Neuronal stem cell (in vitro differentiated cells): ENCODE results near the gene IRF6.
A peak's percentile ranks its signal among the peaks of the same experiment; 100 is the strongest.

Source experiments
- DNase-seq: peaks from one replicate; pipeline ENCODE4 v3.0.0-alpha.2; 2013; ENCODE audit warnings: low spot score
- H2AFZ ChIP-seq: one replicate; pipeline ENCODE4 v1.6.1; 2013; ENCODE audit warnings: mild to moderate bottlenecking, low read length, inconsistent platforms
- H2AK5ac ChIP-seq: 2 replicates; pipeline ENCODE4 v1.6.1; 2013; ENCODE audit warnings: low read depth, mild to moderate bottlenecking, inconsistent platforms, low read length, moderate library complexity, mixed read lengths
- H2BK120ac ChIP-seq: 2 replicates; pipeline ENCODE4 v1.6.1; 2013; ENCODE audit warnings: low read depth, mild to moderate bottlenecking, inconsistent platforms, low read length, moderate library complexity, mixed read lengths
- H2BK12ac ChIP-seq: one replicate; pipeline ENCODE4 v1.6.1; 2013; ENCODE audit warnings: low read length, inconsistent platforms
- H2BK15ac ChIP-seq: 2 replicates; pipeline ENCODE4 v1.6.1; 2013; ENCODE audit warnings: mild to moderate bottlenecking, low read length, inconsistent platforms, mixed read lengths
- H2BK5ac ChIP-seq: one replicate; pipeline ENCODE4 v1.6.1; 2013; ENCODE audit warnings: inconsistent platforms, mild to moderate bottlenecking, low read length, moderate library complexity
- H3K14ac ChIP-seq: one replicate; pipeline ENCODE4 v1.6.1; 2013; ENCODE audit warnings: low read length, inconsistent platforms
- H3K18ac ChIP-seq: 2 replicates; pipeline ENCODE4 v1.6.1; 2013; ENCODE audit warnings: low read length, inconsistent platforms
- H3K23ac ChIP-seq: 2 replicates; pipeline ENCODE4 v1.6.1; 2013; ENCODE audit warnings: low read depth, mild to moderate bottlenecking, mixed read lengths, low read length, inconsistent platforms; ENCODE audit not compliant: poor library complexity
- H3K27ac ChIP-seq: replicated peaks from 3 replicates; pipeline ENCODE4 v1.5.1; 2013; ENCODE audit warnings: low read length, inconsistent platforms
- H3K27me3 ChIP-seq, 3 experiments: 2 replicates each; pipeline ENCODE4 v1.6.1; 2013; ENCODE audit warnings: low read length in 3 of 3, mild to moderate bottlenecking in 2 of 3, inconsistent platforms in 1 of 3, low read depth in 1 of 3, mixed read lengths in 1 of 3, moderate library complexity in 1 of 3; ENCODE audit not compliant: control insufficient read depth in 3 of 3, insufficient read depth in 3 of 3
- H3K36me3 ChIP-seq, 2 donors: replicated peaks in 1 of 2; 2 replicates each; pipeline ENCODE4 v1.6.1; 2013; ENCODE audit warnings: low read length in 2 of 2; ENCODE audit not compliant: control insufficient read depth in 2 of 2, insufficient read depth in 2 of 2
- H3K4ac ChIP-seq: 2 replicates; pipeline ENCODE4 v1.6.1; 2013; ENCODE audit warnings: inconsistent platforms, mild to moderate bottlenecking, low read length, moderate library complexity
- H3K4me1 ChIP-seq, 2 donors: 1 replicate in 1 of 2; 2 replicates in 1 of 2; pipeline ENCODE4 v1.6.1; 2013; ENCODE audit warnings: low read length in 2 of 2, low read depth in 1 of 2; ENCODE audit not compliant: control insufficient read depth in 2 of 2, insufficient read depth in 1 of 2
- H3K4me2 ChIP-seq: one replicate; pipeline ENCODE4 v1.6.1; 2013; ENCODE audit warnings: mild to moderate bottlenecking, low read length, inconsistent platforms; ENCODE audit not compliant: insufficient read depth, poor library complexity, severe bottlenecking
- H3K4me3 ChIP-seq, 2 donors: 2 replicates each; pipeline ENCODE4 v1.5.1; 2013; ENCODE audit warnings: low read length in 2 of 2, mild to moderate bottlenecking in 2 of 2, inconsistent platforms in 1 of 2, moderate library complexity in 1 of 2
- H3K79me1 ChIP-seq: one replicate; pipeline ENCODE4 v1.6.1; 2013; ENCODE audit warnings: low read depth, mild to moderate bottlenecking, inconsistent platforms, low read length, moderate library complexity
- H3K9ac ChIP-seq: one replicate; pipeline ENCODE4 v1.6.1; 2013; ENCODE audit warnings: mild to moderate bottlenecking, low read depth, low read length, inconsistent platforms; ENCODE audit not compliant: poor library complexity
- H3K9me3 ChIP-seq, 2 donors: replicated peaks in 1 of 2; 2 replicates each; pipeline versions ENCODE3 to v1.6.1; 2013; ENCODE audit warnings: low read length in 2 of 2, mild to moderate bottlenecking in 2 of 2, inconsistent platforms in 1 of 2, low read depth in 1 of 2, mixed read lengths in 1 of 2, moderate library complexity in 1 of 2; ENCODE audit not compliant: control insufficient read depth in 2 of 2, insufficient read depth in 1 of 2
- H4K8ac ChIP-seq: one replicate; pipeline ENCODE4 v1.6.1; 2013; ENCODE audit warnings: low read depth, mild to moderate bottlenecking, inconsistent platforms, low read length, moderate library complexity
- H4K91ac ChIP-seq: one replicate; pipeline ENCODE4 v1.6.1; 2013; ENCODE audit warnings: low read length, low read depth, mild to moderate bottlenecking, inconsistent platforms; ENCODE audit not compliant: poor library complexity
- WGBS, 2 donors: extraction: QIAGEN DNeasy Blood & Tissue Kit; methylation state at CpG; one replicate each; pipeline ENCODE4 v1.1.7; 2013; ENCODE audit warnings: missing lambda C conversion rate in 2 of 2, mixed read lengths in 1 of 2; ENCODE audit not compliant: insufficient read length in 2 of 2, insufficient replicate concordance in 1 of 2; ENCODE audit errors: extremely low coverage in 2 of 2; 5-methylcytosine and 5-hydroxymethylcytosine counted together

IRF6 gene

GRCh38 chr1:209817691-209818090 is 11.7 kb upstream of the IRF6 start:
- DNase-seq = no peak
- Histone ChIP-seq H2BK120ac (no peak overlapping the region), H2AFZ (no peak overlapping the region), H3K9ac (no peak overlapping the region), H3K23ac (no peak overlapping the region), H3K79me1 (no peaks in the 10 kb centered on the region), H3K4me3 (no peak overlapping the region), H3K27ac (no peak overlapping the region), H2BK12ac (no peak overlapping the region), H2AK5ac (no peak overlapping the region), H4K8ac (no peak overlapping the region), H4K91ac (no peak overlapping the region), H3K4me1 (peaks cover 0 to 1% of the 10 kb centered on the region in 2 donors), H3K9me3 (no peaks in the 10 kb centered on the region), H3K14ac (no peak overlapping the region), H3K36me3 (no peaks in the 10 kb centered on the region), H3K27me3 (peaks cover 0 to 41% (median 0%) of the 10 kb centered on the region in 3 experiments), H3K4ac (no peak overlapping the region), H3K4me2 (no peak overlapping the region), H3K18ac (no peak overlapping the region), H2BK15ac (no peak overlapping the region), H2BK5ac (no peak overlapping the region)
- WGBS, 2 donors = no CpG with 5 or more reads among the region's 1 CpG

- Histone ChIP-seq H3K18ac (no peak overlapping the region), H3K14ac (no peak overlapping the region), H3K9ac (no peak overlapping the region), H2AK5ac (no peak overlapping the region), H2BK12ac (no peak overlapping the region), H3K9me3 (no peaks in the 10 kb centered on the region), H3K4ac (no peak overlapping the region), H3K4me2 (no peak overlapping the region), H3K23ac (no peak overlapping the region), H2AFZ (no peak overlapping the region), H2BK5ac (no peak overlapping the region), H2BK15ac (no peak overlapping the region), H3K36me3 (no peaks in the 10 kb centered on the region), H2BK120ac (no peak overlapping the region), H3K27me3 (peaks cover 0 to 46% (median 0%) of the 10 kb centered on the region in 3 experiments), H3K4me3 (no peak overlapping the region), H4K91ac (no peak overlapping the region), H3K79me1 (no peaks in the 10 kb centered on the region), H3K4me1 (no peaks in the 10 kb centered on the region), H3K27ac (no peak overlapping the region), H4K8ac (no peak overlapping the region)
- DNase-seq = no peak
- no CpG with 5 or more reads among the region's 3 CpGs for WGBS, 2 donors
These were observed 11.0 kb upstream of the IRF6 start for GRCh38 chr1:209816923-209817322.

GRCh38 chr1:209815931-209816341 is 10.0 kb upstream of the IRF6 start:
- DNase-seq = no peak
- no peak overlapping the region for H4K91ac ChIP-seq
- no peak overlapping the region for H2BK5ac ChIP-seq
- no peaks in the 10 kb centered on the region for H3K36me3 ChIP-seq
- H2AK5ac ChIP-seq = no peak overlapping the region
- no peak overlapping the region for H2BK15ac ChIP-seq
- no peak overlapping the region for H4K8ac ChIP-seq
- peaks cover 0 to 48% (median 0%) of the 10 kb centered on the region in 3 experiments for H3K27me3 ChIP-seq
- WGBS, 2 donors = no CpG with 5 or more reads among the region's 6 CpGs
- no peak overlapping the region for H3K27ac ChIP-seq
- no peak overlapping the region for H3K18ac ChIP-seq
- H2AFZ ChIP-seq = peak overlapping the region; percentile 44
- no peak overlapping the region for H3K9ac ChIP-seq
- H3K9me3 ChIP-seq = no peaks in the 10 kb centered on the region
- H3K4me1 ChIP-seq = peaks cover 0 to under 1% of the 10 kb centered on the region in 2 donors
- no peak overlapping the region for H3K4me2 ChIP-seq
- H3K4ac ChIP-seq = no peak overlapping the region
- H3K23ac ChIP-seq = no peak overlapping the region
- H3K4me3 ChIP-seq = no peak overlapping the region
- H3K14ac ChIP-seq = no peak overlapping the region
- no peak overlapping the region for H2BK120ac ChIP-seq
- H3K79me1 ChIP-seq = no peaks in the 10 kb centered on the region
- H2BK12ac ChIP-seq = no peak overlapping the region

GRCh38 chr1:209815490-209815889 is 9.5 kb upstream of the IRF6 start:
- Histone ChIP-seq H3K14ac (no peak overlapping the region), H3K4me2 (no peak overlapping the region), H2BK12ac (no peak overlapping the region), H3K79me1 (no peaks in the 10 kb centered on the region), H3K9ac (no peak overlapping the region), H3K27me3 (peaks cover 0 to 48% (median 0%) of the 10 kb centered on the region in 3 experiments), H3K4me1 (peaks cover 3 to 4% of the 10 kb centered on the region in 2 donors), H3K18ac (no peak overlapping the region), H3K4ac (no peak overlapping the region), H4K91ac (no peak overlapping the region), H3K27ac (no peak overlapping the region), H2BK5ac (no peak overlapping the region), H3K9me3 (no peaks in the 10 kb centered on the region), H2AK5ac (no peak overlapping the region), H2AFZ (no peak overlapping the region), H3K36me3 (no peaks in the 10 kb centered on the region), H2BK120ac (no peak overlapping the region), H3K4me3 (no peak overlapping the region), H3K23ac (no peak overlapping the region), H2BK15ac (no peak overlapping the region), H4K8ac (no peak overlapping the region)
- WGBS, 2 donors = no CpG with 5 or more reads among the region's 3 CpGs
- no peak for DNase-seq
